GM21360 (cell line): ENCODE results near the gene MYH13.

Source experiments
- ATAC-seq: cut with Tn5 transposase; IDR thresholded peaks from one replicate; pipeline ENCODE4 v1.9.1; 2021; ENCODE audit warnings: mild to moderate bottlenecking, moderate library complexity; ENCODE audit not compliant: unreplicated experiment

Gene MYH13

DNA sequence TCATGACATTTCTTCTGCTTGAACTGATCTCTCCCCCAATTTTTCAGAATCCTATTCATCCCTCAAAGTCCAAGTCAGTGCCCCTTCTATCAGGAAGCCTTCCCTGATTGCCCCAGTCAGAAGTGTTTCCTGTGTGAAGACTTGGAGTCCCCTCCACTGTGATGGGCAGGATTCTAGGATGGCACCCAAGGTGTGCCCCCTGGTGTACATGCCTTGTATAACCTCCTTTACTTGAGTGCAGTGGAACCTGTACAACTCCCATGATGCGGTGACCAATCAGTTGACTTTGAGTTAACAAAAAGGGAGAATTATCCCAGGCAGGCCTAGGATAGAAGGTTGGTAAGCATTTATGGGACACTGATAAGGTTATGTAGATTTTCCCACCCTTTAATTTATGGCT, 23.4 kb downstream of the MYH13 start:
- no peak for ATAC-seq

DNA sequence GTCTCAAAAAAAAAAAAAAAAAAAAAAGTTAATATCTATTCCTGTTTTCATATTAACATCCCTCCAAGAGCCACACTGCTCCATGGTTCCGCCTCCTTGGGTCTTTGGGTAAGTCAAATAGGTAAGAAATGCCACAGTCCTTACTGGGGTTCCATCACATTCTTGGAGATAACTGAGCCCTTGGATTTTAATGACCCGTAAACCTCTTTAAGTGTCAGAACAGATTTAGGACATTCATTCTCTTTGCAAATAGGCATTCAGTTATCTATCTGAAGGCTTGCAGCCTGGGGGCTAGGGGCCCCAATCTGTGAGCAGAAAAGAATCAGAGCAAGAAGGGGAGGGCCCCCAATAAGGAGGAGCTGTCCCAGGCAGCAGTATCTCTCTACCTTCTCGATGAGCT, 28.0 kb downstream of the MYH13 start:
- ATAC-seq = no peak

DNA sequence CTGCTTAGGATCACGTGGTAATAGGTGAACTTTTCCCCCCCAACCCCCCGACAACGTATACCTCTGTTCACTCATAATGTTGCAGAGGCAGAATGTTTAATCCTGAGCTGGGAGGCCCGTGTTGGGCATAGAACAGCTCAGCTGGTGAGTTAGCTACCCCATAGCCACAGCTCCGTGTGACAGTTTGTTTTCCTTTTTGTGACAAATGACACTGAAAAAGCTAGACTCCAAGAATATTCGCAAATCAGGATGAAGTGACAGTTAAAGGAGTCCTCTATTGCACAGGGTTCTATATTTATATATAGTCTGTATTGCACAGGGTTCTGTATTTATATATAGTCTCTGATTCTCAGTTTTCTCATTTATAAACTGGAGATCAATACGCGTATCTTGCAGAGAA, 33.8 kb downstream of the MYH13 start:
- ATAC-seq = no peak

DNA sequence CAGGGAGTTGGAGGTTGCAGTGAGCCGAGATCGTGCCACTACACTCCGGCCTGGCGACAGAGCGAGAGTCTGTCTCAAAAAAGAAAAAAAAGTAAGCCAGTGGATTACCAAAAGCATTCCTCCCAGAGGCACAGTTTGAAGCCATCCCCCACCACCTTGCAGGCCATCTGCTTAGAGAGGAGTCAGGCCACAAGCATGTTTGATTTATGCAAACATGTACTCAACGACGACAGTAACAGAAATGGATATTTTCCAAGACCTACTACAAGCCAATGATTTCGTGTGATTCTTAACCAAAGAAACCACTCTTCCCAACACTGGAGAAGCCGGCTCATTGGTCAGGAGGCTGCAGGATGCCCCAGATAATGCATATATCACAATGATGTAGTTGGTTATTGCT, 34.8 kb downstream of the MYH13 start:
- no peak for ATAC-seq

DNA sequence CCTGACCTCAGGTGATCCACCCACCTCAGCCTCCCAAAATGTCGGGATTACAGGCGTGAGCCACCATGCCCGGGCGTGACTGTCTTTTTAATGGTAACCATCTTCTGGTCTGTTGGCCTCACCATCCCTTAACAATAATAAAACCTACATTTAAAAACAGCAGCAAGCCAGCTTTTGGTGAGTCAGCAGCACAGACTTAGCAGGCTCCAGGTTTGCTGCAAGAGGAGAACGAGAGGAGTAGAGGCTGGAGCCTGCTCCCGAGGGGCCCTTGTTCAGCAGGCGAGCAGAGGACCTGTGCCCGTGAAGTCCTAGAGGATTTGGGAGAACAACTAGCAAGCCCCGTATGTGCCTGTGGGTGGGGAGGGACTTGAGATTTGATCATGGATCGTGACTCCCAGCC, 35.7 kb downstream of the MYH13 start:
- no peak for ATAC-seq

DNA sequence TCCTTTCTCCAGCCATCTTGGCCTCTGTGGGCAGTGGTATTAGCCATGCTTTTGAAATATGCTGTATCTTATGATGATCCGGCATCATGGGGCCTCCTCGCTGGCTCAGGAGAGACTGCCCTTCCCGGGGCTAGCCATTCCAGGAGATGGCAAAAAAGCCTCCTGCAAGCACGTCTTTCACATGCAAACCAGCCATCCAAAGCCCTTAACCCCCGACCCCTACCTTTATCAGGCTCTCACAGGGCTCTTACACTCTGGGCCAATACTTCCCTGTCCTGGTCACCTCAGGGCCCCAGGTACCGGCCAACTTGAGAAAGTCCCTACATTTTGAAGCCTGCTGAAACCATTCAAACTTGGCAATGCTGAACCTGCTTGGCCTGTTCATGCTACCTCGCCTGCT, 36.4 kb downstream of the MYH13 start:
- ATAC-seq = no peak

DNA sequence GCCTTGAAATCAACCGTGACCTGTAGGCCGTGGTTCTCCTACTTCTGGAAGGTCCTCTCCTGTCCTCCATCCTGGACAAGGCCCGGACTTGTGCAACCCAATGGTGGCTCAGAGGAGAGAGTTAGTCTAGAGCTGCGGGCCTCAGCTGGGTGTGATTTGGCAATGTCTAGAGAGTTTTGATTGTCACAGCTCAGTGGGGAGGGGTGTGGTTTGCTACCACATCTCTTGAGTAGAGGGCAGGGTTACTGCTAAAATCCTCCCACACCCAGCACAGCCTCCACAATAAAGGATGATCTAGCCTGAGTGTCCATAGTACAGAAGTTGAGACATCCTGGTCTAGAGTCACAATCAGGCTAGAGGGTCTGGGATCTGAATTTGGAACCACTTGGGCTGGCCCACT, 40.3 kb downstream of the MYH13 start:
- no peak for ATAC-seq

DNA sequence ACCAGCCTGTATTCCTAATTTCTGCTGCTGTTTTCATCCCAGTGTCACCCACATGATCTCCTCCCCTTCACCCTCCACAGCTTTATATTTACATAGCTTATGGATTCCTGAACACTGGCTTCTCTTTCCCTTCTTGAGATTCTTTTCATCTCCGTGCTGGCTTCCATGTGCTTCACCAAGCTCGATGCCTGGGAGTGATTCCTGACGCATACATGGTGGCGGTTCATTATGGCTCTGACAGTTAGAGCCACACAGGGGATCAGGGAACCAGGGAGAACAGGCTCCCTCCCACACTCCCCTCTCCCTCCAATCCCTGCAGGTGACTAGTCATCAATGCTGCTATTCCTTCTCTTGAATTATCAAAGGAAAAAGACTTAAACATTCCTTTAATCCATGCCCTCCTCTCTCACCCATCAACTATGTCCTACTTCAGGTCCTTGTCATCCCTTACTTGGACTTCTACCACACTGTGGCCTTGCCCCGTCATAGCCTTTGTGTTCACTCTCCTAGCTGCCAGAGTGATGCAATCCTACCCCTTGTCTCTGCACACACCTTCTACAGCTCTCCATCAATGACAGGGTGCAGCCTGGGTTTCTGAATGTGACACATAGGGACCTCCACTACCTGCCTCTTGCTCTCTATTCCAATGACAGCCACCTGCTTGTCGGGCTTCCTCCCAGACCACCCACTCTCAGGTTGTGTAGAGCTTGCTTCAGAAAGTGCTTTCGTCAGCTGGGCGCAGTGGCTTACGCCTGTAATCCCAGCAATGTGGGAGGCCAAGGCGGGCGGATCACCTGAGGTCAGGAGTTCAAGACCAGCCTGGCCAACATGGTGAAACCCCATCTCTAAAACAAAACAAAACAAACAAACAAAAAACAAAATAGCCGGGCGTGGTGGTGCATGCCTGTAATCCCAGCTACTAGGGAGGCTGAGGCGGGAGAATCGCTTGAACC, 43.6 kb downstream of the MYH13 start:
- no peak for ATAC-seq

DNA sequence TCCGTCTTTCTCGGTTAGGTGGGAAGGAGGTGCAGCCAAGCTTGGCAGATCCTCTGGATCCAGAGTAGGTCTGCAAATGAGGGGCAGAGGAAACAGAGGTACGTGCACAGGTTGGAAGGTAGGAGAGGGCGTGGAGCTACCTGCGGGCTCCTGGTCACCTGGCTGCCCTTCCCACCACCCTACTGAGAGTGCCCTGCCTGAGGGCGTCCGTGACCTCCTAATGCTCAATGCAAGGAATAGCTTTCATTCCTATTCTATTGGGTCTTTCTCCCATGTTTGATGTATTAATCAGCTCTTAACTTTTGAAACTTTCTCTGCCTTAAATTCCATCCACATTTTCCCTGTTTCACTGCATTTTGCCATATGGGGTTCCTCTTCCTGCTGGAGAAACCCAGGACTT, 44.6 kb downstream of the MYH13 start:
- ATAC-seq = no peak

DNA sequence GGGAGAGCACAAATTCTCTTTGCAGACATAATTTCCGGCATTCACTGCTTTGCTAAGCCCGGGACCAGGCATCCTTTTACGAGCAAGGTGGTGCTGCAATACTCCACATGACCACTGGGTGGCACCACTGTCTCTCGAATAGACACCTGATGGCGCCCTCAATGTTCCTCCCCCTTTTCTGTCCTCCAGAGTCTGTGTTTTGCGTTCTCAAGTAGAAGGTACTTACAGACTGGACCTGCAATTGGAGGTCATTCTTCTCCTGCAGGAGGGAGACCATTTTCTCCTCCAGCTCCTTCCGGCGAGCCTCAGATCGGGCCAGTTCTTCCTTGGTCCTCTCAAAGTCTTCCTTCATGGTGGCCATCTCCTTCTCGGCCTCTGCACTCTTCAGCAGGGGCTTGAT, 45.2 kb downstream of the MYH13 start:
- peak; percentile 60 for ATAC-seq

DNA sequence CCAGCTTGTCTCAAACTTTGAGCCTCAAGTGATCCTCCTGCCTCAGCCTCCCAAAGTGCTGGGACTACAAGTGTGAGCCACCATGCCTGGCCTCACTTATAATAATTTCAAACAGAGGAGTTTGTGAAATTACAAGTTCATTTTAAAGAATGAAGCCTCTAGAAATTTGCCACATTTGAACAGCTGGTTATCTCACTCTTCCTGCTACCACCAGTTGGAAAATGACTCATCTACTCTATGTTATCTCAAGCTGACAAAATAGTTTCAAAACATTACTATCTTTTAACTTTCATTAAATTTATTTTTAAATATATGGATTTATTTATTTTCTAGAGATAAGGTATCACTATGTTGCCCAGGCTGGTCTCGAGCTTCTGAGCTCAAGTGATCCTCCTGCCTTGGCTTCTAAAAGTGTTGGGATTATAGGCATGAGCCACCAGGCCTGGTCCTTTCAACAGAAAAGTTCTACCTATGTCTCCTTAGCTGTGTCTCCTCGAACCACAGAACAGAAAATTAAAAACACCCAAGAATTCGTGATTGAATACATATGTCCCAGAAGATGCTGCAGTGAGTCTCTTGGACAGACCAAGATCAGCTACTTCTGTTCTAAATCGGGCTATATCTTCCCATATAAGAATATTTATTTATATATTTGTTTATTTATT, 47.6 kb downstream of the MYH13 start:
- ATAC-seq = no peak

DNA sequence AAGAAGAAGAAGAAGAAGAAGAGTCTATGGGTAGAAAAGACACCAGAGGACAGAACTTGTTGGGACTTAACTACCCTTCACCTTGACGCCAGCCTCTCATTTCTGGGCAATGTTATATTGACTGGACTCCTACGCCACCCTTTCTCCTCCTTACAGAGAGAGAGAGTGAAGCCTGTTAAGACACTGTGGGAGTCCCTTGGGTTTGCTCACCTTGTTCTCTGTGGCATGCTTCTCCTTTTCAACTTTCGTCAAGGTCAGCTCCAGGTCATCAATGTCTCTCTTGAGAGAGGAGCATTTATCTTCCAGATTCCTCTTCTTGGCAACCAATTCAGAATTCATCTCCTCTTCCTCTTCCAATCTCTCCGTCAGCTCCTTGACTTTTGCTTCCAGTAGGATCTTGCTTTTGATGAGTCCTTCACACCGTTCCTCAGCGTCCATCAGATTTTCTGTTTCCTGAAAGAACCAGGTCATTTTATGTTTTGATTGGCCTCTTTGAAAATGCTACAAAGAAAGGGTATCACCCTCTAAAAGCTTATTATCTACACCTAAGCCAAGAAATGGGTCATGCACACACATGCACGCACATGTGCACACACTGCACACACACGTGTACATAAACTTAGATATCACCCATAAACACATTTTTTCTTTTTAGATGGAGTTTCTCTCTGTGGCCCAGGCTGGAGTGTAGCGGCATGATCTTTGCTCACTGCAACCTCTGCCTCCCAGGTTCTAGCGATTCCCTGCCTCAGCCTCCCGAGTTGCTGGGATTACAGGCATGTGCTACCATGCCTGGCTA, 48.8 kb downstream of the MYH13 start:
- no peak for ATAC-seq

DNA sequence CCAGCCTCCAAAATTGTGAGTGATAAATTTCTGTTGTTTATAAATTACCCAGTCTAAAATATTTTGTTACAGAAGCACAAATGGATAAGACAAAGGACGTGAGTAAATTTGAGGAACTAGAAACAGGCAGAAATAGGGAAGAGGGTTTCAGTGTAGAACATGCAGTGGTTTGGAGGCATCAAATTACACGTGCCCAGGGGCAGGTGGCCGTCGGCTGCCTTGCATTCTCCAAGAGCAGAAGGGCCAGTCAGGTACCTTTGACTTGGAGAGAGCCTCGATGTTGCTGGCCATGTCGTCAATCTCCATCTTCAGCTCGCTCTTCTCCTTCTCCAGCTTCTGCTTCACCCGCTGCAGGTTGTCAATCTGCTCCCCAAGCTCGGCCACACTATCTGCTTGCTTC, 54.3 kb downstream of the MYH13 start:
- ATAC-seq = no peak

DNA sequence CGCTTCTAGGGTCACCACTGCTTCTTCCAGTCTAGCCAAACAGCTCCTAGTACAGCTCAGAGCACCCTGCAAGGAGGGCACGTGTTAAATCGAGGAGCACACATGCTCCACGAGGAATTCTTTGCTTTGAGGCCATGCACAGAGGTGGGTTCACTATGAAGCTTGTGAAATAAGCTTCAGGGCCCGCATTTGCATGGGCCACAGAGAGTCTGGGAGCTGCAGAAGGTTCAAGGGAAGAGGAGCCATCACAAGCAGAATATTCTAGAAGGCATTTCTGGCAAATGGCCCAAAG, 55.3 kb downstream of the MYH13 start:
- no peak for ATAC-seq

DNA sequence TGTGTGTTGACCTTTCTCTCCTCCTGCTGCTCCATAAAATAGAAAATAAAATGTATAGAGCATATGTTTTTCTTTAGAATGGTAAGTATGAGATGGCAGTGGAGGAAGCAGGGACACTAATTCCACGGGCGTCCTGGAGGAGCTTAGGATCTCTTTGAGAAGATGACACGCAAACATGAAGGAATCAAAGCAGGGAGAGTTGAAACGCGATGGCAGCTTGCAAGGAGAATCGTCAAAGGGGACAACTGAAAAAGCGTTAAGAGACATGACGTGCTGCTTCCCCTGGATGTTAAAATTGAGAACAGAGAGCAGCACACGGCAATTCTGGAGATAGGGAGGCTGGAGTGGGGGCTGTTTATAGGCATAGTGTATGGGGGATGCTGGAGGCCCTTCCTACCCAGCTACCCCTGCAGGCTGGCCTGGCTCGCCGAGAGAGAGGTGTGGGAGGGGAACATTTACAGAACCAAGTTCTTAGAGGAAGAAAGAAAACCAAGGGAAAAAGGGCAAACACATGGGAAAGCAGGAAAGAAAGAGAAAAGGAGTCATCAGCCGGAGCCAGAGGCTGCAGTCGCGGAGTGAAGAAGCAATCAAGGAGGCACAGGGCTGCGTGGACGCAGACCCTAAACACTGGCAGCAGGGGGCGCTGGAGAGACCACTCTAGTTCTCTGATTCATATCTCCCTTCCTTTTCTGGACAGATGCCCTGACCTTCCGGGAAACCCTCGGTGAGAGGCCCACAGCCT, 55.8 kb downstream of the MYH13 start:
- peak; percentile 76 for ATAC-seq

DNA sequence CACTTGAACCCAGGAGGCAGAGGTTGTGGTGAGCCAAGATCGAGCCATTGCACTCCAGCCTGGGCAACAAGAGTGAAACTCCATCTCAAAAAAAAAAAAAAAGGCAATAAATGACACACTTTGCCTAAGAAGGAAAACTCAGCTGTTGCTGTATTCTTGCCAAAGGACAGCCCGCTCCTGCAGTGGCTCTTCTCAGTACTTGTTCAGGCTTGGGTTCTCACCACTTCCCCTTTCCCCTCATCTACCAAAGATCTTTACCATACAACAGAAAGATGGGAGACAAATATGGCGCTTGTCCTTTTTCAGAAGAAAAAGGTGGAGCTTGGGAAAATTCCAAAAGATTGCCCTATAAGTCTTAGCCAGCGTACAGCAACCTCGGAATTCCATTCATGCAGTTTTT, 58.5 kb downstream of the MYH13 start:
- ATAC-seq = no peak

DNA sequence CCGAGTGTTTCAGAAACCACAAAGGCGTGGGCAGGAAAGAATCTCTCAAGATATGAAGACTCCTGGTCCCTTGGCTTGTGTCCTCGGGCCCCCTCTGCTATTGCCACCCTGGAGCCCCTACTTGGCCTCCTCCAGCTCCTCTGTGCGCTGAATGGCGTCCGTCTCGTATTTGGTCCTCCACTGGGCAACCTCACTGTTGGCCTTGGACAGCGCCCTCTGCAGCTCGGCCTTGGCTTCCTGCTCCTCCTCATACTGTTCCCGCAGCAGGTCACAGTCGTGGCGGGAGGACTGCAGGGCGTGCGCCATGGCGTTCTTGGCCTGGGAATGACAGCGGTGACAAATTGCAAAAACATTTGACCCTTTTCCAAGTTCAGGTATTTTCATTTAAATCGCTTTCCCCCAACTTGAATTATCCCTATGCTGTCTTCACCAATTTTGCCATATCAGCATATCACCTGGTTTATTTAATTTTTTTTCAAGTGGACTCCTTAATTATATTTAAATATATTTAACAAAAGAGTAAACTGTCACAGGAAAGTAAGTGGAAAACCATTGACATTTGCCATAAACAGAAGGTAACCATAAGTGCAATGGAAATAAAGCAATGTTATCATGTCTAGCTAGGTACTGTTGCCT, 59.7 kb downstream of the MYH13 start:
- no peak for ATAC-seq

DNA sequence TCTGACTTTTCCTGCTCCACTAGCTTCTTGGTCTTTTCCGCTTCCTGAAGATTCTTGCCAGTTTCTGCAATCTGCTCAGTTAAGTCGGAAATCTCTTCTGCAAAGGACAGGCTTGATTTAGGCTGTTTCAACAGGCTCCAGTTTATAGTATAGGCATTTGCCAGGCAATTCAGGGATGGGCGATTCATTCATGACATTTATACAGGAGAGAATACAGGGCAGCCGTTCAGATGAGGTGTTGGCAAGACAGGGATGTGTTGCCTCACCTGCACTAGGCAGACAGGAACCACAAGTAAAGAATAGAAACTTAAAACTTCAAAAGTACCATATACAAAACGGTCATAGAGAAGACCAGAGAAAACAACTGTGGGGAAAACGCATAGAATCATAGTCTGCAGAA, 61.7 kb downstream of the MYH13 start:
- no peak for ATAC-seq

DNA sequence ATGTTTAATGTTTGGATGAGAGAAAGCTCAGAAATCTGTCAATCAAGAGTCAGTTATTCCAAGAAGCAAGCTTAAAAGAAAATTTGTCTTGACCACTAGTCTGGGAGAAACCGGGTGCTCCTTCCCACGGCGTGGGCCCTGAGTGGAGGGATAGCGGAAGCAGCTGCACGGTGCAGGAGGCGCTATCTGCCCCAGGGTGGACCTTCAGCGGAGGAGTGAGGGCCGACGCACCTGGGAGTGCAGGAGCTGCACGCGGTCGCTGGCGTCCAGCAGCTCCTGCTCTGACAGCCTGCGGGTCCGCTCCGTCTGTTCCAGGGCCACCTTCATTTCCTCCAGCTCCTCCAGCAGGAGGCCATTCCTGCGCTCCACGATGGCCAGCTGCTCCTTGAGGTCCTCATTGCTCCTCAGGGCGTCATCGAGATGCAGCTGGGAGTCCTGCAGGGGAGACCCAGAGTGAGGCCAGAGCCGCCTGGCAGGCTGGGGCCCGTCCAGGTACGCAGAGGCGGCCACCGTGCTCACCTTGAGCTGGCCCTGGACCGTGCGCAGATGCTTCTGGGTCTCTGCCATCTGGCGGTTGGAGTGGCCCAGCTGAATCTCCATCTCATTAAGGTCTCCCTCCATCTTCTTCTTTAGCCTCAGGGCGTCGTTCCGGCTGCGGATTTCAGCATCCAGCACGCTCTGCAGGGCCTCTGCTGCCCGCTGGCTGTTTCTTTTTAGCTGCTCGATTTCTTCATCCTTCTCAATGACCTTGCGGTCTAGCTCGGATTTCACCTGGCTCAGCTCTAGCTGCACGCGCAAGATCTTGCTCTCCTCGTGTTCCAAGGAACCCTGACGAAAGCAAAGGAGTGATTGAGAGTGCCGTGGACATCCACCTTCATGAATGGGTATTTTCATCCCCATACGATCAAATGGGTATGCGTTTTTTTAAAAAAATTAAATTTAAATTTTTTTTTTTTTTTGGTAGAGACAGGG, 63.5 kb downstream of the MYH13 start:
- no peak for ATAC-seq
